GM19463 (cell line): ENCODE data around the gene WBP2.
"Not testable (repeated sequence)": the region's sequence is repeated elsewhere in the genome, so short reads cannot be mapped to it uniquely, and the experiment has no call there.

Experiments used
- ATAC-seq: cut with Tn5 transposase; IDR thresholded peaks from one replicate; pipeline ENCODE4 v1.9.1; 2021; ENCODE audit warnings: mild to moderate bottlenecking, moderate library complexity; ENCODE audit not compliant: unreplicated experiment

The WBP2 gene

DNA sequence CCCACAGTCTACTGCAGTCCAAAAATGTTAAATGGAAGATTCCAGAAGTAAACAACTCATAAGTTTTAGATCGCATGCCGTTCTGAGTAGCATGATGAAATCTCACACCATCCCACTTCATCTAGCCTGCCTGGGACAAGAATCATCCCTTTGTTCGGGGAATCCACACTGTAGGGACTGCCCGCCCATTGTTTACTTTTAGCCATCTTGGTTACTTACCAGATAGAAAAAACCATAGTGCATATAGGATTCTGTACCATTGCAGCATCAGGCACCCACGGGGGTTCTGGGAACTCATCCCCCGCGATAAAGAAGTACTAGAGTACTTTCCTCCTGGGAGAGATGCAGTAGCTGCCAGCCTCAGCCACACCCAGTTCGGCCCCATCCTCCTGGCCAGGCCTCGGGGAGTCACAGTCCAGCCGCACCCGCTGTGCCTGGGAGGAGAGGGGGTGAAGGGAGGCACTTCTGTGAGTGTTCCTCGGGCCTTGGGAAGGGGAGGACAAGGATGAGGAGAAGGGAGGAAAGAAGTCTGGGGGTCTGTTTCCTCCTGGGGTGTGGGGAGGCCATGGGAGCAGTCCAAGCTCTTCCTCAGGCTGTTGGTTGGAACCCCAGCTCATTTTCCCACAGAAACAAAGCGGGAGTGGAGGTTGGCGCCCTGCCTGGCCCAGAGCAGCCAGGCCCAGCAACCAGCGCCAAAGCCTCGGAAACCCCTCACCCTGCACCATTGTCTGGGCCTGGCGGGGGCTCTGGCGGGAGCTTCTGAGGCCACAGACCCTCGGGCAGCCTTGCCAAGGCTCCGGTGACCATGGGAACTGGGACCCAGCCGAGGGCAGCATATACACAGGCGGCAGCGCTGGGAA lies 14.4 kb upstream of the WBP2 start:
- ATAC-seq: no peak

GRCh38 chr17:75868730-75869281 lies 13.7 kb upstream of the WBP2 start:
- ATAC-seq: not testable (repeated sequence)

GRCh38 chr17:75865404-75866188 lies 10.5 kb upstream of the WBP2 start:
- not testable (repeated sequence) for ATAC-seq

DNA sequence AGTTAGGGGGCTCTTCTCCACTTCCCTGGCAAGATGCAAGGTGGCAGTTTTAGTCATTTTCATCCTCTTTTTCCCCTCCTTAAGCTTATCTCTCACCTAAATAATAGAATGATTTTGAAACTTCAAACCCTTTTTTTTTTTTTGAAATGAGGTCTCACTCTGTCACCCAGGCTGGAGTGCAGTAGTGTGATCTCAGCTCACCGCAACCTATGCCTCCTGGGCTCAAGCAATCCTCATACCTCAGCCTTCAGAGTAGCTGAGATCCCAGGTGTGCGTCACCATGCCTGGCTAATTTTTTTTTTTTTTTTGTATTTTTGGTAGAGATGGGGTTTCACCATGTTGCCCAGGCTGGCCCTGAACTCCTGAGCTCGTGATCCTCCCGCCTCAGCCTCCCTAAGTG lies 9.8 kb upstream of the WBP2 start:
- ATAC-seq: peak; percentile 16

GRCh38 chr17:75864448-75864871 lies 9.3 kb upstream of the WBP2 start:
- ATAC-seq: peak; percentile 85

DNA sequence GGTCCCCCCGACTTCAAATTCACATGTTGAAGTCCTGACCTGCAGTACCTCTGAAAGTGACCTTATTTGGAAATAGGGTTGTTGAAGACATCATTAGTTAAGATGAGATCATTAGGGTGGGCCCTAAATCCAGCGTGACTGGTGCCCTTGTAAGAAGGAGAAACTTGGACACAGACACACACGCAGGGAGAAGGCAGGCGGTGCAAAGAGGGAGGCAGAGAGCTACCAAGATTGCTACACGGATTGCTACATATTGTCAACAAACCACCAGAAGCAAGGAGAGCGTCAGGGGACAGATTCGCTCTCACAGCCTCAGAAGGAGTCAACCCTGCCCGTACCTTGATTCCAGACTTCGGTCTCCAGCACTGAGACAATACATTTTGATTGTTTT lies 6.8 kb upstream of the WBP2 start:
- ATAC-seq: no peak

- ATAC-seq: not testable (repeated sequence)
Observed at GRCh38 chr17:75859358-75859757, 4.2 kb upstream of the WBP2 start.

- ATAC-seq: no peak
Observed at GRCh38 chr17:75856062-75856756, 1.1 kb upstream of the WBP2 start.

- ATAC-seq: no peak
Observed at GRCh38 chr17:75854881-75855309, 240 bp downstream of the WBP2 start.

DNA sequence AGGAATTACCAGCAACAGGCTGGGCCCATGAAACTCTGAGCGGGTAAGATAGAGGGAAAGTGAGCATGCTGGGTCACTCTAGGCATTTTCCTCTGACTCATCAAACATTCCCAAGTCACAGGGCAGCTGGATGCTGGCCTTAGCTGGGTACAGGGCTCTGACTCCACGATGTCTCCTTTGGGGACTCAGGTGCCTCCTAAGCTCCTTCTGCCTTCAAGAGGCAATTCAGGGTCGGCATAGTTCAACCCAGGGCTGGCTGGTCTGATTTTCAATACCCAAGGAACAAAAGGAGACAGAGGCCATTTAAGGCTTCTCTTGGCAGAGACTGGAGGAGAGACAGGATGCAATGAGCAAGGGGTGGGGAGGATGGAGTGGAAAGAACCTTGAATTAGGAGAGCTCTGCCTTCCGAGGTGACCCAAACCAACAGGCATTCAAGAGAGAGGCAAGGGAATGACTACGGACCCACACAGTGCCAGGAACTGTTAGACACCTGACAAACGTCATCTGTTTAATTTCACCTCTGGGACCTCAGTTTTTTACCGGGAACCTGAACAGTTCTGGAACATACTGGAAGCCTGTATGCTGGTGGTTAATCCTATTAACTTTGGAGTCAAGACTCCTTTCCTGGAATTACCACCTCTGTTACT lies 910 bp downstream of the WBP2 start:
- ATAC-seq: no peak

DNA sequence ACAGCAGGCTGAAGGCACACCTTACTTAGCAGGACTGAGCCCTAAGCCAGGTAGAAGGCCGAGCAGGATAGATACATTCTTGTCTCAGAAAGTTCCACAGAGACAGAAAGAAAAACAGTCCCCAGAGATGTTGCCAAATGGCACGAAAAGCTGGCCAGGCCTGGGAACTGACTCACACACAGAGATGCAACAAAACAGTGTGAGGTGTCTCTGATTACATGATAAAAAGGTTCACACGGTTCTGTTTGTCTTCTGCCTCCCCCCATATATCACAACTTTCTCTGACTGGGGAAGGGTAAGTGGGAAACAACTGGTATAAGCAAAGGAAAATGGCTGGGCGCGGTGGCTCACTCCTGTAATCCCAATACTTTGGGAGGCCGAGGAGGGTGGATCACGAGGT lies 1.7 kb downstream of the WBP2 start:
- ATAC-seq: no peak

DNA sequence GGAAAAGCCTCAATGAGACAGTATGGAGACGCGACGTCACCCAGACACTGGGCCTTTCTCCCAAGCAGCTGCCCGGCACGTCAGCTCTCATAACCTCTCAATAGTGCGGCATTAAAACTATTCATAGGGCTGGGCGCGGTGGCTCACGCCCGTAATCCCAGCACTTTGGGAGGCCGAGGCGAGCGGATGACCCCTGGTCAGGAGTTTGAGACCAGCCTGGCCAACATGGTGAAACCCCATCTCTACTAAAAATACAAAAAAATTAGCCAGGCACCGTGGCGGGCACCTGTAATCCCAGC lies 3.5 kb downstream of the WBP2 start:
- ATAC-seq: not testable (repeated sequence)

GRCh38 chr17:75850928-75851692 lies 4.0 kb downstream of the WBP2 start:
- ATAC-seq: no peak

GRCh38 chr17:75849724-75850123 lies 5.4 kb downstream of the WBP2 start:
- ATAC-seq: no peak

GRCh38 chr17:75849279-75849646 lies 5.9 kb downstream of the WBP2 start:
- no peak for ATAC-seq

- no peak for ATAC-seq
Observed at GRCh38 chr17:75848523-75849278, 6.4 kb downstream of the WBP2 start.

- ATAC-seq: no peak
Observed at GRCh38 chr17:75847614-75848522, 7.3 kb downstream of the WBP2 start.
